CD4-positive, alpha-beta T cell treated with Interleukin-15 for 1 hour (primary cell): Measurements from ENCODE around the gene NCOA5.

Experiments
- DNase-seq: peaks from one replicate; pipeline ENCODE4 v3.0.0-alpha.2; 2020

Gene NCOA5

GRCh38 chr20:46089417-46090388 is at the start of gene NCOA5:
Gene NCOA5 (minus strand): TSS chr20:46089962. CDS start chr20:46079424, 10,538 bp downstream.
- peak; percentile 94 for DNase-seq

- DNase-seq: no peak
These were observed 49.6 kb upstream of the NCOA5 start for GRCh38 chr20:46139266-46139889.

GRCh38 chr20:46137816-46138215 is 48.1 kb upstream of the NCOA5 start:
- no peak for DNase-seq

GRCh38 chr20:46135856-46136633 is 46.3 kb upstream of the NCOA5 start:
- no peak for DNase-seq

GRCh38 chr20:46134716-46135115 is 45.0 kb upstream of the NCOA5 start:
- no peak for DNase-seq

GRCh38 chr20:46133886-46134654 is 44.3 kb upstream of the NCOA5 start:
- no peak for DNase-seq

GRCh38 chr20:46132705-46133120 is 43.0 kb upstream of the NCOA5 start:
- DNase-seq: peak; percentile 54

- no peak for DNase-seq
These were observed 41.6 kb upstream of the NCOA5 start for GRCh38 chr20:46131396-46131795.

- DNase-seq: no peak
These were observed 40.8 kb upstream of the NCOA5 start for GRCh38 chr20:46130534-46130933.

GRCh38 chr20:46129955-46130481 is 40.3 kb upstream of the NCOA5 start:
- no peak for DNase-seq

GRCh38 chr20:46128310-46129151 is 38.8 kb upstream of the NCOA5 start:
- DNase-seq: no peak

- no peak for DNase-seq
These were observed 37.7 kb upstream of the NCOA5 start for GRCh38 chr20:46127396-46128010.

- DNase-seq: no peak
These were observed 36.8 kb upstream of the NCOA5 start for GRCh38 chr20:46126440-46127056.

GRCh38 chr20:46123482-46124245 is 33.9 kb upstream of the NCOA5 start:
- DNase-seq: no peak

- DNase-seq: no peak
These were observed 33.0 kb upstream of the NCOA5 start for GRCh38 chr20:46122516-46123481.

- no peak for DNase-seq
These were observed 32.3 kb upstream of the NCOA5 start for GRCh38 chr20:46122071-46122470.

- no peak for DNase-seq
These were observed 31.6 kb upstream of the NCOA5 start for GRCh38 chr20:46121184-46121930.
